HCT116 (cell line): ENCODE results near the gene APPBP2. TPM values are rescaled to one million over a fixed set of nuclear protein-coding genes. Genes with fewer than 3 reads are reported as not detected.

ENCODE experiments used
- ATAC-seq: fragments of 200-7000 bp; cut with Tn5 transposase; 2 replicates; pipeline ENCODE4 v1.9.1; 2020; ENCODE audit warnings: mild to moderate bottlenecking, moderate library complexity
- BruUV-seq: library from RNA; stranded (reverse); fragments of 400-500 nt; replicated peaks from 2 replicates; lab custom pipeline; 2021; lab: Mats Ljungman, UMichigan
- CTCF ChIA-PET: fragments of 300-600 bp; sonication (Branson Sonifier 250); formaldehyde crosslinking; loops from one replicate; lab custom pipeline; 2021; ENCODE audit warnings: antibody characterized with exemption; lab: Charles Lee
- POLR2A ChIA-PET: fragments of 300-600, 350-600 bp; sonication (Branson Sonifier 250); formaldehyde crosslinking; loops from one replicate; lab custom pipeline; 2021; ENCODE audit warnings: antibody characterized with exemption; lab: Charles Lee
- RAD21 ChIA-PET, 2 experiments: fragments of 300-600 bp; sonication (Branson Sonifier 250); formaldehyde crosslinking; loops; one replicate each; lab custom pipeline; 2023; ENCODE audit warnings: low total read pairs in 2 of 2; ENCODE audit not compliant: uncharacterized antibody in 2 of 2, unreplicated experiment in 2 of 2, low non-redundant PET in 1 of 2; lab: Charles Lee
- DNase-seq: peaks from one replicate; pipeline ENCODE4 v3.0.0-alpha.2; 2010; ENCODE audit warnings: low read depth, low spot score
- H2AFZ ChIP-seq: fragments of 200-600 bp; shearing (Covaris generic), sonication (generic); 2 replicates; pipeline ENCODE4 v1.6.1; 2017; ENCODE audit warnings: low read depth, mixed run types, mixed read lengths, antibody characterized with exemption, low read length; ENCODE audit not compliant: poor library complexity, severe bottlenecking
- H3K27ac ChIP-seq: 2 replicates; pipeline ENCODE4 v1.5.1; 2012; ENCODE audit warnings: low read depth, low read length
- H3K27me3 ChIP-seq: fragments of 200-600 bp; sonication (generic); 2 replicates; pipeline ENCODE4 v1.6.1; 2016; ENCODE audit warnings: mixed run types, low read length, mixed read lengths; ENCODE audit not compliant: insufficient read depth
- H3K36me3 ChIP-seq, 2 experiments: fragments of 200-500 bp in 1 of 2; fragments of 200-600 bp in 1 of 2; sonication (Bioruptor generic) in 1 of 2; sonication (generic) in 1 of 2; 2 replicates each; pipeline versions ENCODE4 v1.5.1 to v1.6.1; 2014 to 2016; ENCODE audit warnings: low read length in 2 of 2, inconsistent platforms in 1 of 2, mixed read lengths in 1 of 2, mixed run types in 1 of 2; ENCODE audit not compliant: insufficient read depth in 2 of 2, control insufficient read depth in 1 of 2
- H3K4me1 ChIP-seq, 2 experiments: fragments of 200-600 bp in 1 of 2; sonication (generic) in 1 of 2; 2 replicates each; pipeline versions ENCODE4 v1.5.1 to v1.6.1; 2012 to 2017; ENCODE audit warnings: low read length in 2 of 2, inconsistent platforms in 1 of 2, mild to moderate bottlenecking in 1 of 2, mixed read lengths in 1 of 2, mixed run types in 1 of 2, moderate library complexity in 1 of 2; ENCODE audit not compliant: insufficient read depth in 2 of 2, control insufficient read depth in 1 of 2
- H3K4me2 ChIP-seq: fragments of 200-600 bp; sonication (generic); 2 replicates; pipeline ENCODE4 v1.6.1; 2017; ENCODE audit warnings: mixed run types, low read length, mixed read lengths
- H3K4me3 ChIP-seq, 2 experiments: fragments of 200-600 bp in 1 of 2; sonication (generic) in 1 of 2; replicated peaks in 1 of 2; 2 replicates each; pipeline ENCODE4 v1.5.1; 2011 to 2016; ENCODE audit warnings: low read length in 2 of 2, control low read depth in 1 of 2, low read depth in 1 of 2, mild to moderate bottlenecking in 1 of 2, mixed read lengths in 1 of 2, mixed run types in 1 of 2
- H3K79me2 ChIP-seq: fragments of 200-600 bp; sonication (generic); 2 replicates; pipeline ENCODE4 v1.6.1; 2017; ENCODE audit warnings: mild to moderate bottlenecking, mixed run types, low read length, moderate library complexity, mixed read lengths; ENCODE audit not compliant: insufficient read depth
- H3K9ac ChIP-seq: fragments of 200-600 bp; sonication (generic); 2 replicates; pipeline ENCODE4 v1.6.1; 2016; ENCODE audit warnings: low read length, mixed read lengths
- H3K9me2 ChIP-seq: fragments of 200-600 bp; sonication (generic), shearing (Covaris generic); 2 replicates; pipeline ENCODE4 v1.6.1; 2017; ENCODE audit warnings: mixed run types, mild to moderate bottlenecking, moderate library complexity; ENCODE audit not compliant: insufficient read depth
- H3K9me3 ChIP-seq, 2 experiments: fragments of 200-500 bp in 1 of 2; fragments of 200-600 bp in 1 of 2; sonication (Bioruptor generic) in 1 of 2; sonication (generic) in 1 of 2; 2 replicates each; pipeline ENCODE4 v1.6.1; 2014 to 2017; ENCODE audit warnings: low read length in 2 of 2, mixed read lengths in 2 of 2, inconsistent platforms in 1 of 2, low read depth in 1 of 2, mild to moderate bottlenecking in 1 of 2, mixed run types in 1 of 2, moderate library complexity in 1 of 2; ENCODE audit not compliant: control insufficient read depth in 1 of 2, insufficient read depth in 1 of 2
- H4K20me1 ChIP-seq: fragments of 200-600 bp; sonication (generic), shearing (Covaris generic); 2 replicates; pipeline ENCODE4 v1.6.1; 2017; ENCODE audit warnings: mixed run types, mild to moderate bottlenecking, moderate library complexity; ENCODE audit not compliant: insufficient read depth
- CEBPB ChIP-seq: IDR thresholded peaks from 2 replicates; pipeline ENCODE4 v1.6.1; 2012; ENCODE audit warnings: low read depth
- EGR1 ChIP-seq: IDR thresholded peaks from 2 replicates; pipeline ENCODE4 v1.6.1; 2012; ENCODE audit warnings: low read depth
- ELF1 ChIP-seq: IDR thresholded peaks from 2 replicates; pipeline ENCODE4 v1.6.1; 2012; ENCODE audit warnings: low read depth, borderline replicate concordance
- EZH2 ChIP-seq: fragments of 200-600 bp; sonication (generic); IDR thresholded peaks from 2 replicates; pipeline ENCODE4 v1.6.1; 2017; ENCODE audit warnings: antibody characterized with exemption, mixed run types
- FOSL1 ChIP-seq: IDR thresholded peaks from 2 replicates; pipeline ENCODE4 v1.6.1; 2012; ENCODE audit warnings: low read depth
- JUND ChIP-seq: IDR thresholded peaks from 2 replicates; pipeline ENCODE4 v1.6.1; 2012
- POLR2A ChIP-seq: IDR thresholded peaks from 2 replicates; pipeline ENCODE4 v1.7.0; 2011; ENCODE audit warnings: borderline replicate concordance; ENCODE audit not compliant: insufficient read depth, insufficient read length; ENCODE audit errors: extremely low read depth
- POLR2AphosphoS5 ChIP-seq: IDR thresholded peaks from 2 replicates; pipeline ENCODE4 v1.6.1; 2011; ENCODE audit warnings: mild to moderate bottlenecking, low read depth, low read length, moderate library complexity
- RAD21 ChIP-seq: IDR thresholded peaks from 2 replicates; pipeline ENCODE4 v1.6.1; 2012; ENCODE audit warnings: low read depth, mild to moderate bottlenecking
- SIN3A ChIP-seq: IDR thresholded peaks from 2 replicates; pipeline ENCODE4 v1.6.1; 2012; ENCODE audit warnings: low read depth
- SP1 ChIP-seq: IDR thresholded peaks from 2 replicates; pipeline ENCODE4 v1.6.1; 2012; ENCODE audit warnings: low read depth
- SRF ChIP-seq: IDR thresholded peaks from 2 replicates; pipeline ENCODE4 v1.6.1; 2012; ENCODE audit warnings: low read depth
- TCF7L2 ChIP-seq: IDR thresholded peaks from 2 replicates; pipeline ENCODE4 v1.7.0; 2011; ENCODE audit warnings: borderline replicate concordance, inconsistent platforms; ENCODE audit not compliant: insufficient read depth, insufficient read length; ENCODE audit errors: extremely low read depth
- YY1 ChIP-seq: IDR thresholded peaks from 2 replicates; pipeline ENCODE4 v1.6.1; 2011; ENCODE audit warnings: low read length, low read depth, moderate library complexity, mild to moderate bottlenecking; ENCODE audit not compliant: insufficient replicate concordance; ENCODE audit errors: extremely low read depth
- ZNF274 ChIP-seq: fragments of 200-500 bp; sonication (Bioruptor generic); IDR thresholded peaks from 2 replicates; pipeline ENCODE4 v1.6.1; 2014; ENCODE audit warnings: mild to moderate bottlenecking, low read depth, low read length, inconsistent platforms
- intact Hi-C: fragments of 100-400 bp; cut with micrococcal nuclease; formaldehyde crosslinking; loops from 2 replicates; pipeline ENCODE4 v1.10.0; 2022
- total RNA-seq: library from RNA; stranded (reverse); gene quantifications from one replicate; pipeline ENCODE4 v1.2.1, GENCODE V29; 2021; ENCODE audit not compliant: unreplicated experiment
- TF ChIP-seq, protein P1 (sequence below): IDR thresholded peaks from 2 replicates; pipeline ENCODE4 v1.6.1; 2011; ENCODE audit warnings: mild to moderate bottlenecking, low read length, moderate library complexity; ENCODE audit not compliant: insufficient replicate concordance; ENCODE audit errors: extremely low read depth
- TF ChIP-seq, protein P2 (sequence below), 3 experiments: fragments of 200-600 bp in 1 of 3; sonication (generic) in 1 of 3; IDR thresholded peaks in 2 of 3; conservative IDR thresholded peaks in 1 of 3; 2 replicates each; pipeline ENCODE4 v1.5.1; 2012 to 2017; ENCODE audit warnings: low read depth in 2 of 3, low read length in 2 of 3, antibody characterized with exemption in 1 of 3, borderline replicate concordance in 1 of 3, control low read depth in 1 of 3, mild to moderate bottlenecking in 1 of 3, mixed read lengths in 1 of 3, mixed run types in 1 of 3, moderate library complexity in 1 of 3; ENCODE audit not compliant: insufficient read depth in 1 of 3

APPBP2 gene
- total RNA-seq, 1 experiment from 2014 or later, result 35.8 TPM

DNA sequence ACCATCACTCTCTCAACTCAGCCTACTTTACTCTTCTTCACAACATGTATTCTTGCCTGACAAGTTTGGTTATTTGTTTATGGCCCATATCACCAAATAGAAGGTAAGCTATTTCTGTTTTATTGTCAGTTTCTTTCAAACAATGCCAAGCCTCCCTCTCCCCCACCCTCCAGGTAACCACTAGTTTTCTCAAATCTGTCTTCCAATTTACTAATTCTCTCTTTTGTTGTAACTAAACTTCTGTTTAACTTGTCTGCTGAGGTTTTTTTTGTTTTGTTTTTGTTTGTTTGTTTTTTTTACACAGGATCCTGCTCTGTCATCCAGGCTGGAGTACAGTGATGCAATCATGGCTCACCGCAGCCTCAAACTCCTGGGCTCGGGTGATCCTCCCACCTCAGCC is 68.9 kb downstream of the APPBP2 start:
- no peak for ATAC-seq
- no peaks in the 10 kb centered on the region for H3K79me2 ChIP-seq
- ChIA-PET RAD21 (no interaction called here), POLR2A (no interaction called here), CTCF (no interaction called here)
- no peaks in the 10 kb centered on the region for H3K9me2 ChIP-seq
- TF ChIP-seq CEBPB (no peak), EZH2 (no peak), TCF7L2 (no peak), POLR2AphosphoS5 (no peak), POLR2A (no peak), ZNF274 (no peak), JUND (no peak), SP1 (no peak)
- no TSS peak for BruUV-seq
- no peak overlapping the region for H3K4me3 ChIP-seq
- no peaks in the 10 kb centered on the region for H3K4me1 ChIP-seq
- no peak overlapping the region for H3K4me2 ChIP-seq
- no peak overlapping the region for H3K27ac ChIP-seq
- no peak overlapping the region for H3K9ac ChIP-seq
- no peaks in the 10 kb centered on the region for H3K9me3 ChIP-seq
- peaks cover 9 to 45% of the 10 kb centered on the region in 2 experiments; a peak in 3 of 4 replicates for H3K36me3 ChIP-seq
- no peaks in the 10 kb centered on the region for H3K27me3 ChIP-seq
- DNase-seq, result no peak
- intact Hi-C loops, result no loop called here
- H2AFZ ChIP-seq, result no peak overlapping the region
- no peaks in the 10 kb centered on the region for H4K20me1 ChIP-seq

- RAD21 ChIA-PET, result no interaction called here
- CTCF ChIA-PET, result no interaction called here
- TF ChIP-seq, protein P1, sequence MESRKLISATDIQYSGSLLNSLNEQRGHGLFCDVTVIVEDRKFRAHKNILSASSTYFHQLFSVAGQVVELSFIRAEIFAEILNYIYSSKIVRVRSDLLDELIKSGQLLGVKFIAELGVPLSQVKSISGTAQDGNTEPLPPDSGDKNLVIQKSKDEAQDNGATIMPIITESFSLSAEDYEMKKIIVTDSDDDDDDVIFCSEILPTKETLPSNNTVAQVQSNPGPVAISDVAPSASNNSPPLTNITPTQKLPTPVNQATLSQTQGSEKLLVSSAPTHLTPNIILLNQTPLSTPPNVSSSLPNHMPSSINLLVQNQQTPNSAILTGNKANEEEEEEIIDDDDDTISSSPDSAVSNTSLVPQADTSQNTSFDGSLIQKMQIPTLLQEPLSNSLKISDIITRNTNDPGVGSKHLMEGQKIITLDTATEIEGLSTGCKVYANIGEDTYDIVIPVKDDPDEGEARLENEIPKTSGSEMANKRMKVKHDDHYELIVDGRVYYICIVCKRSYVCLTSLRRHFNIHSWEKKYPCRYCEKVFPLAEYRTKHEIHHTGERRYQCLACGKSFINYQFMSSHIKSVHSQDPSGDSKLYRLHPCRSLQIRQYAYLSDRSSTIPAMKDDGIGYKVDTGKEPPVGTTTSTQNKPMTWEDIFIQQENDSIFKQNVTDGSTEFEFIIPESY, result no peak
- TF ChIP-seq FOSL1 (no peak), CEBPB (no peak), ELF1 (no peak), JUND (no peak), SP1 (no peak), POLR2AphosphoS5 (no peak), SRF (no peak), YY1 (no peak), SIN3A (no peak), EGR1 (no peak), POLR2A (no peak), RAD21 (no peak), EZH2 (no peak)
- TF ChIP-seq, protein P2, sequence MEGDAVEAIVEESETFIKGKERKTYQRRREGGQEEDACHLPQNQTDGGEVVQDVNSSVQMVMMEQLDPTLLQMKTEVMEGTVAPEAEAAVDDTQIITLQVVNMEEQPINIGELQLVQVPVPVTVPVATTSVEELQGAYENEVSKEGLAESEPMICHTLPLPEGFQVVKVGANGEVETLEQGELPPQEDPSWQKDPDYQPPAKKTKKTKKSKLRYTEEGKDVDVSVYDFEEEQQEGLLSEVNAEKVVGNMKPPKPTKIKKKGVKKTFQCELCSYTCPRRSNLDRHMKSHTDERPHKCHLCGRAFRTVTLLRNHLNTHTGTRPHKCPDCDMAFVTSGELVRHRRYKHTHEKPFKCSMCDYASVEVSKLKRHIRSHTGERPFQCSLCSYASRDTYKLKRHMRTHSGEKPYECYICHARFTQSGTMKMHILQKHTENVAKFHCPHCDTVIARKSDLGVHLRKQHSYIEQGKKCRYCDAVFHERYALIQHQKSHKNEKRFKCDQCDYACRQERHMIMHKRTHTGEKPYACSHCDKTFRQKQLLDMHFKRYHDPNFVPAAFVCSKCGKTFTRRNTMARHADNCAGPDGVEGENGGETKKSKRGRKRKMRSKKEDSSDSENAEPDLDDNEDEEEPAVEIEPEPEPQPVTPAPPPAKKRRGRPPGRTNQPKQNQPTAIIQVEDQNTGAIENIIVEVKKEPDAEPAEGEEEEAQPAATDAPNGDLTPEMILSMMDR (IDR thresholded peaks at IDR 0.05 in 2 of 3, conservative IDR thresholded peaks at IDR 0.05 in 1 of 3; ENCODE audit: borderline replicate concordance in 1 of 3, insufficient read depth in 1 of 3, low read depth in 2 of 3, low read length in 2 of 3), result no peak
- no TSS peak for BruUV-seq
- no peak overlapping the region for H3K4me3 ChIP-seq
- H3K79me2 ChIP-seq, result no peaks in the 10 kb centered on the region
- H3K27me3 ChIP-seq, result no peaks in the 10 kb centered on the region
- no peak overlapping the region for H3K4me2 ChIP-seq
- H3K36me3 ChIP-seq, result peaks cover 9 to 41% of the 10 kb centered on the region in 2 experiments; a peak in 3 of 4 replicates
- no peaks in the 10 kb centered on the region for H3K9me2 ChIP-seq
- H2AFZ ChIP-seq, result no peak overlapping the region
- intact Hi-C loops, result no loop called here
- ATAC-seq (no peak), DNase-seq (no peak)
- H4K20me1 ChIP-seq, result no peaks in the 10 kb centered on the region
- no peaks in the 10 kb centered on the region for H3K4me1 ChIP-seq
- H3K9ac ChIP-seq, result no peak overlapping the region
- no peaks in the 10 kb centered on the region for H3K9me3 ChIP-seq
- H3K27ac ChIP-seq, result no peak overlapping the region
- POLR2A ChIA-PET, result no interaction called here
These were observed 70.7 kb downstream of the APPBP2 start for GRCh38 chr17:60455378-60455777.
